GM12878 (cell line): ENCODE results near the gene AIP. TPM values are rescaled to one million over a fixed set of nuclear protein-coding genes. Genes with fewer than 3 reads are reported as not detected.
A peak's percentile ranks its signal among the peaks of the same experiment; 100 is the strongest.

Experiments
- ATAC-seq: fragments of 200-7000 bp; cut with Tn5 transposase; 3 replicates; pipeline ENCODE4 v1.9.1; 2020; ENCODE audit warnings: mild to moderate bottlenecking, moderate library complexity
- BruUV-seq: library from RNA; stranded (reverse); fragments of 400-500 nt; replicated peaks from 2 replicates; lab custom pipeline; 2021; lab: Mats Ljungman, UMichigan
- CTCF ChIA-PET: fragments of 300-600 bp; sonication (Branson Sonifier 250); formaldehyde crosslinking; extraction: SDS; loops from one replicate; lab custom pipeline; 2021; ENCODE audit warnings: inconsistent platforms; lab: Yijun Ruan, JAX
- POLR2A ChIA-PET: fragments of 350-600 bp; formaldehyde crosslinking; extraction: SDS; loops from one replicate; lab custom pipeline; 2021; ENCODE audit warnings: inconsistent platforms; lab: Charles Lee
- RAD21 ChIA-PET: fragments of 300-600 bp; sonication (Branson Sonifier 250); formaldehyde crosslinking; loops from one replicate; lab custom pipeline; 2023; ENCODE audit warnings: antibody characterized with exemption; ENCODE audit not compliant: unreplicated experiment; lab: Charles Lee
- SMC1A ChIA-PET: fragments of 300-600 bp; sonication (Branson Sonifier 250); formaldehyde crosslinking; loops from one replicate; lab custom pipeline; 2023; ENCODE audit not compliant: unreplicated experiment, uncharacterized antibody; lab: Charles Lee
- DNase-seq: peaks from one replicate; pipeline ENCODE4 v3.0.0-alpha.2; 2011; ENCODE audit warnings: low read depth, low spot score
- FAIRE-seq: peaks from 3 replicates; lab custom pipeline; 2011; peaks lifted over from hg19 to GRCh38; lab: Jason Lieb, UNC
- H2AFZ ChIP-seq: 2 replicates; pipeline ENCODE4 v1.6.0; 2011; ENCODE audit warnings: low read depth, low read length, control low read depth; ENCODE audit not compliant: control insufficient read depth
- H3K27ac ChIP-seq: 2 replicates; pipeline ENCODE4 v1.5.1; 2011; ENCODE audit warnings: control low read depth; ENCODE audit not compliant: control insufficient read depth, insufficient read depth
- H3K27me3 ChIP-seq, 2 experiments: replicated peaks in 1 of 2; 2 replicates each; pipeline versions ENCODE4 v1.6.0 to v1.6.1; 2011; ENCODE audit warnings: low read length in 1 of 2; ENCODE audit not compliant: control insufficient read depth in 2 of 2, insufficient read depth in 2 of 2
- H3K36me3 ChIP-seq, 2 experiments: 2 replicates each; pipeline ENCODE4 v1.5.1; 2011; ENCODE audit warnings: low read length in 1 of 2; ENCODE audit not compliant: control insufficient read depth in 2 of 2, insufficient read depth in 2 of 2
- H3K4me1 ChIP-seq: 2 replicates; pipeline ENCODE4 v1.6.1; 2011; ENCODE audit warnings: mild to moderate bottlenecking, low read length, moderate library complexity, mixed read lengths; ENCODE audit not compliant: control insufficient read depth, insufficient read depth
- H3K4me2 ChIP-seq: 2 replicates; pipeline ENCODE4 v1.6.0; 2011; ENCODE audit warnings: control low read depth; ENCODE audit not compliant: control insufficient read depth, insufficient read depth
- H3K4me3 ChIP-seq: fragments of 200-600 bp; sonication (generic); 2 replicates; pipeline ENCODE4 v1.5.1; 2016
- H3K79me2 ChIP-seq: 2 replicates; pipeline ENCODE4 v1.6.0; 2011; ENCODE audit warnings: low read length; ENCODE audit not compliant: control insufficient read depth, insufficient read depth
- H3K9ac ChIP-seq: 2 replicates; pipeline ENCODE4 v1.8.0; 2011; ENCODE audit warnings: low read length, control low read depth, mixed read lengths; ENCODE audit not compliant: control insufficient read depth, insufficient read depth
- H3K9me3 ChIP-seq: replicated peaks from 3 replicates; pipeline ENCODE4 v1.5.1; 2011; ENCODE audit warnings: mild to moderate bottlenecking, low read length; ENCODE audit not compliant: control insufficient read depth, insufficient read depth
- H4K20me1 ChIP-seq: 2 replicates; pipeline ENCODE4 v1.6.0; 2011; ENCODE audit not compliant: control insufficient read depth, insufficient read depth
- EGR1 ChIP-seq, 2 experiments: IDR thresholded peaks; 1 replicate in 1 of 2; 2 replicates in 1 of 2; pipeline ENCODE4 v1.6.1; 2011 to 2012; ENCODE audit warnings: low read depth in 2 of 2, low read length in 2 of 2, borderline replicate concordance in 1 of 2, mild to moderate bottlenecking in 1 of 2, moderate library complexity in 1 of 2
- HDAC6 ChIP-seq: fragments of 200-600 bp; sonication (generic); IDR thresholded peaks from one replicate; pipeline ENCODE4 v1.8.0; 2017; ENCODE audit warnings: antibody characterized with exemption; ENCODE audit not compliant: unreplicated experiment
- HDGF ChIP-seq: fragments of 450-650 bp; IDR thresholded peaks from 2 replicates; pipeline ENCODE4 v1.6.1; 2016; ENCODE audit warnings: antibody characterized with exemption
- IKZF2 ChIP-seq, 2 experiments: fragments of 450-650 bp; IDR thresholded peaks; 2 replicates each; pipeline ENCODE4 v1.6.1; 2017; ENCODE audit warnings: mild to moderate bottlenecking in 2 of 2, moderate library complexity in 2 of 2
- POLR2A ChIP-seq: IDR thresholded peaks from 2 replicates; pipeline ENCODE4 v1.6.1; 2011; ENCODE audit warnings: low read depth, mild to moderate bottlenecking, low read length
- RFX5 ChIP-seq: IDR thresholded peaks from 2 replicates; pipeline ENCODE4 v1.6.1; 2011; ENCODE audit warnings: low read depth, low read length, improper control_type of control experiment
- SMAD5 ChIP-seq: IDR thresholded peaks from 2 replicates; pipeline ENCODE4 v1.6.1; 2016; ENCODE audit warnings: antibody characterized with exemption, low read depth
- STAT1 ChIP-seq: fragments of 450-650 bp; conservative IDR thresholded peaks from 2 replicates; pipeline ENCODE4 v1.6.1; 2014; ENCODE audit warnings: antibody characterized with exemption, mild to moderate bottlenecking
- TAF1 ChIP-seq: IDR thresholded peaks from 2 replicates; pipeline ENCODE4 v1.6.1; 2011; ENCODE audit warnings: mild to moderate bottlenecking, low read depth, low read length, borderline replicate concordance
- TCF3 ChIP-seq: IDR thresholded peaks from 2 replicates; pipeline ENCODE4 v1.6.1; 2012; ENCODE audit warnings: low read depth, mild to moderate bottlenecking, low read length, borderline replicate concordance; ENCODE audit not compliant: insufficient read depth
- ZNF217 ChIP-seq: fragments of 450-650 bp; IDR thresholded peaks from 2 replicates; pipeline ENCODE4 v1.6.1; 2017; ENCODE audit warnings: antibody characterized with exemption, mild to moderate bottlenecking
- ZNF384 ChIP-seq: IDR thresholded peaks from 2 replicates; pipeline ENCODE4 v1.6.1; 2012; ENCODE audit warnings: low read depth, mild to moderate bottlenecking, low read length, improper control_type of control experiment, borderline replicate concordance
- WGBS: methylation state at CpG from one replicate; pipeline ENCODE4 v1.1.6; 2016; ENCODE audit warnings: low lambda C conversion rate; ENCODE audit not compliant: insufficient replicate concordance, insufficient coverage; ENCODE audit errors: missing lambda C conversion rate; 5-methylcytosine and 5-hydroxymethylcytosine counted together
- in situ Hi-C: fragments of 300-500 bp; cut with MboI; formaldehyde crosslinking; loops from 9 replicates; pipeline ENCODE4 v1.14.3; 2018; ENCODE audit warnings: mixed read lengths
- intact Hi-C: fragments of 100-400 bp; cut with micrococcal nuclease; formaldehyde crosslinking; loops from one replicate; pipeline ENCODE4 v1.14.2; 2022; ENCODE audit not compliant: unreplicated experiment
- polyA plus RNA-seq, 11 experiments: library from polyadenylated mRNA; depleted of rRNA in 4 of 11; unstranded in 6 of 11; stranded (reverse) in 5 of 11; fragments of >200 nt; fragmentation: Nextera tagmentation in 4 of 11; fragmentation: Illumina TruSeq in 1 of 11; extraction: Ambion mirVana in 4 of 11; extraction: Trizol in 1 of 11; gene quantifications; 1 replicate in 1 of 11; 2 replicates in 10 of 11; pipeline versions ENCODE4 v1.2.1 to v1.2.3, GENCODE V29; 2011 to 2016; ENCODE audit warnings: inconsistent platforms in 2 of 11, missing spikeins in 2 of 11, low read depth in 1 of 11
- total RNA-seq, 4 experiments: library from RNA; depleted of rRNA in 3 of 4; stranded (reverse); fragments of >200 nt in 3 of 4; fragmentation: Illumina TruSeq in 1 of 4; extraction: Trizol in 1 of 4; gene quantifications; 2 replicates each; pipeline versions ENCODE4 v1.2.1 to v1.2.3, GENCODE V29; 2013 to 2021
- TF ChIP-seq, protein P1 (sequence below): fragments of 450-650 bp; IDR thresholded peaks from 2 replicates; pipeline ENCODE4 v1.6.1; 2016; ENCODE audit warnings: mild to moderate bottlenecking

Gene AIP
- total and polyA plus RNA-seq, 10 of the 15 experiments (the other 5 are each of a cell fraction or from before 2014, with no cell fraction given), result 12.6 to 164 (median 104) TPM

GRCh38 chr11:67445515-67445914, 37.3 kb upstream of the AIP start:
- Histone ChIP-seq H3K27me3 (no peaks in the 10 kb centered on the region), H3K4me2 (peak overlapping the region; percentile 91), H2AFZ (no peak overlapping the region), H3K4me3 (peak overlapping the region; percentile 76; the same call in 1 of the 2 replicates), H3K79me2 (peaks cover 10% of the 10 kb centered on the region), H3K9ac (no peak overlapping the region; the same call in 1 of the 2 replicates), H3K36me3 (peaks cover 0 to 1% of the 10 kb centered on the region in 2 experiments; a peak in 2 of 4 replicates), H3K9me3 (no peaks in the 10 kb centered on the region), H4K20me1 (no peaks in the 10 kb centered on the region), H3K4me1 (peaks cover 32% of the 10 kb centered on the region), H3K27ac (peak overlapping the region; percentile 86)
- ChIA-PET SMC1A (interaction anchor here (0.8 to 2.4 kb wide), 4 partner anchors 9 to 29 kb away, joined by 3 to 12 read pairs (median 4); no protein-coding TSS in a partner anchor), POLR2A (interaction anchor here (0.6 to 2.0 kb wide), 6 partner anchors 15 to 92 kb away, joined by 3 to 14 read pairs (median 4); partner anchors contain the start of genes POLD4, PPP1CA and TMEM134), RAD21 (interaction anchor here (1.0 to 1.9 kb wide), 2 partner anchors 40 to 44 kb away, joined by 5 read pairs; partner anchors contain the start of gene PPP1CA), CTCF (interaction anchor here (0.7 to 1.6 kb wide), 2 partner anchors 14 to 65 kb away, joined by 3 to 5 read pairs; no protein-coding TSS in a partner anchor)
- in situ Hi-C loops (no loop called here), intact Hi-C loops (no loop called here)
- BruUV-seq, result no TSS peak
- no peak for TF ChIP-seq HDGF
- TF ChIP-seq HDAC6, result no peak
- no peak for TF ChIP-seq ZNF384
- TF ChIP-seq, protein P1, sequence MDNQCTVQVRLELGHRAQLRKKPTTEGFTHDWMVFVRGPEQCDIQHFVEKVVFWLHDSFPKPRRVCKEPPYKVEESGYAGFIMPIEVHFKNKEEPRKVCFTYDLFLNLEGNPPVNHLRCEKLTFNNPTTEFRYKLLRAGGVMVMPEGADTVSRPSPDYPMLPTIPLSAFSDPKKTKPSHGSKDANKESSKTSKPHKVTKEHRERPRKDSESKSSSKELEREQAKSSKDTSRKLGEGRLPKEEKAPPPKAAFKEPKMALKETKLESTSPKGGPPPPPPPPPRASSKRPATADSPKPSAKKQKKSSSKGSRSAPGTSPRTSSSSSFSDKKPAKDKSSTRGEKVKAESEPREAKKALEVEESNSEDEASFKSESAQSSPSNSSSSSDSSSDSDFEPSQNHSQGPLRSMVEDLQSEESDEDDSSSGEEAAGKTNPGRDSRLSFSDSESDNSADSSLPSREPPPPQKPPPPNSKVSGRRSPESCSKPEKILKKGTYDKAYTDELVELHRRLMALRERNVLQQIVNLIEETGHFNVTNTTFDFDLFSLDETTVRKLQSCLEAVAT, result no peak
- no peak for TF ChIP-seq SMAD5
- TF ChIP-seq TAF1, result no peak
- TF ChIP-seq IKZF2 (IDR thresholded peaks at IDR 0.05), result no peak
- no peak for TF ChIP-seq RFX5
- no peak for TF ChIP-seq TCF3
- no peak for TF ChIP-seq EGR1 (IDR thresholded peaks at IDR 0.05; ENCODE audit: borderline replicate concordance in 1 of 2, low read depth in 2 of 2, low read length in 2 of 2)
- no peak for TF ChIP-seq STAT1
- no peak for TF ChIP-seq ZNF217
- no peak for TF ChIP-seq POLR2A
- DNase-seq, result no peak
- no peak for ATAC-seq
- WGBS, result 85% methylated on average over 5 of the region's 5 CpGs
- no peak for FAIRE-seq
